Superior temporal gyrus (tissue), 1 donor: ENCODE results near the gene CYBC1.
"Not testable (repeated sequence)": the region's sequence is repeated elsewhere in the genome, so short reads cannot be mapped to it uniquely, and the experiment has no call there.

Source experiments
- DNase-seq: peaks from one replicate; pipeline ENCODE4 v3.0.0-alpha.2; 2016; ENCODE audit errors: extremely low spot score

The CYBC1 gene

GRCh38 chr17:82477934-82478333 lies 27.4 kb upstream of the CYBC1 start:
- DNase-seq = no peak

GRCh38 chr17:82475458-82475857 lies 24.9 kb upstream of the CYBC1 start:
- DNase-seq = no peak

- no peak for DNase-seq
Observed at GRCh38 chr17:82474223-82475010, 23.9 kb upstream of the CYBC1 start.

GRCh38 chr17:82470065-82470464 lies 19.5 kb upstream of the CYBC1 start:
- DNase-seq = no peak

GRCh38 chr17:82468692-82469091 lies 18.1 kb upstream of the CYBC1 start:
- DNase-seq = no peak

GRCh38 chr17:82465023-82465603 lies 14.6 kb upstream of the CYBC1 start:
- no peak for DNase-seq

- DNase-seq = no peak
Observed at GRCh38 chr17:82464567-82464929, 14.0 kb upstream of the CYBC1 start.

GRCh38 chr17:82463925-82464566 lies 13.5 kb upstream of the CYBC1 start:
- DNase-seq = no peak

GRCh38 chr17:82463391-82463790 lies 12.8 kb upstream of the CYBC1 start:
- no peak for DNase-seq

- no peak for DNase-seq
Observed at GRCh38 chr17:82461827-82462524, 11.4 kb upstream of the CYBC1 start.

- DNase-seq = not testable (repeated sequence)
Observed at GRCh38 chr17:82459936-82460335, 9.4 kb upstream of the CYBC1 start.

- no peak for DNase-seq
Observed at GRCh38 chr17:82458885-82459424, 8.4 kb upstream of the CYBC1 start.

GRCh38 chr17:82458179-82458884 lies 7.8 kb upstream of the CYBC1 start, which contains the start of gene NARF:
TSS of gene NARF (plus strand) at chr17:82458741. CDS start at chr17:82458804, 63 bp downstream.
- DNase-seq = peak; percentile 99

- peak; percentile 96 for DNase-seq
Observed at GRCh38 chr17:82457929-82458178, 7.3 kb upstream of the CYBC1 start.

GRCh38 chr17:82457073-82457928 lies 6.7 kb upstream of the CYBC1 start:
- DNase-seq = no peak

GRCh38 chr17:82453706-82454105 lies 3.2 kb upstream of the CYBC1 start:
- not testable (repeated sequence) for DNase-seq

GRCh38 chr17:82453151-82453550 lies 2.6 kb upstream of the CYBC1 start:
- not testable (repeated sequence) for DNase-seq

- no peak for DNase-seq
Observed at GRCh38 chr17:82452162-82452561, 1.6 kb upstream of the CYBC1 start.

GRCh38 chr17:82449883-82450356 lies 632 bp downstream of the CYBC1 start:
- no peak for DNase-seq

GRCh38 chr17:82449131-82449882 lies 1.2 kb downstream of the CYBC1 start:
- no peak for DNase-seq
